HepG2 (cell line): ENCODE data around the gene TJAP1. TPM values are rescaled to one million over a fixed set of nuclear protein-coding genes. Genes with fewer than 3 reads are reported as not detected.

Experiments used
- ARID4A ChIP-seq: sonication (generic); formaldehyde crosslinking; IDR thresholded peaks from 2 replicates; pipeline ENCODE4 v1.5.0; 2020; ENCODE audit warnings: mild to moderate bottlenecking, missing genetic modification reagents, borderline replicate concordance
- CHD4 ChIP-seq: fragments of 200-600 bp; sonication (generic); IDR thresholded peaks from 2 replicates; pipeline ENCODE4 v1.7.0; 2017; ENCODE audit warnings: mild to moderate bottlenecking, low read length, borderline replicate concordance
- HNF1A ChIP-seq, 2 experiments: sonication (generic) in 1 of 2; formaldehyde crosslinking in 1 of 2; IDR thresholded peaks; 2 replicates each; pipeline versions ENCODE4 v1.4.0 to v1.6.1; 2016 to 2020; ENCODE audit warnings: borderline replicate concordance in 1 of 2, low read depth in 1 of 2, mild to moderate bottlenecking in 1 of 2, missing genetic modification reagents in 1 of 2
- HOXD1 ChIP-seq: sonication (generic); formaldehyde crosslinking; IDR thresholded peaks from 2 replicates; pipeline ENCODE4 v1.5.0; 2020; ENCODE audit warnings: missing genetic modification reagents
- KLF9 ChIP-seq: IDR thresholded peaks from 2 replicates; pipeline ENCODE4 v1.6.1; 2016; ENCODE audit warnings: low read depth
- KMT2A ChIP-seq: sonication (generic); formaldehyde crosslinking; IDR thresholded peaks from 2 replicates; pipeline ENCODE4 v1.4.0; 2020; ENCODE audit warnings: missing genetic modification reagents
- RFX5 ChIP-seq: IDR thresholded peaks from 2 replicates; pipeline ENCODE4 v1.6.1; 2011; ENCODE audit warnings: low read depth, low read length, improper control_type of control experiment
- SALL2 ChIP-seq: sonication (generic); formaldehyde crosslinking; IDR thresholded peaks from 2 replicates; pipeline ENCODE4 v1.8.1; 2023; ENCODE audit warnings: mild to moderate bottlenecking, missing genetic modification reagents, inconsistent platforms
- SAP130 ChIP-seq: IDR thresholded peaks from 2 replicates; pipeline ENCODE4 v1.6.1; 2016; ENCODE audit warnings: low read depth
- TARDBP ChIP-seq: sonication (generic); formaldehyde crosslinking; IDR thresholded peaks from 2 replicates; pipeline ENCODE4 v1.8.0; 2022; ENCODE audit warnings: mild to moderate bottlenecking, missing genetic modification reagents
- TEAD3 ChIP-seq: optimal IDR thresholded peaks from 2 replicates; pipeline ENCODE3; 2016; ENCODE audit warnings: borderline replicate concordance
- ZFP1 ChIP-seq: IDR thresholded peaks from 2 replicates; pipeline ENCODE4 v1.6.1; 2016
- ZFP36L1 ChIP-seq: sonication (generic); formaldehyde crosslinking; IDR thresholded peaks from 2 replicates; pipeline ENCODE4 v1.8.0; 2022; ENCODE audit warnings: mild to moderate bottlenecking, missing genetic modification reagents, moderate library complexity
- ZNF232 ChIP-seq: sonication (generic); formaldehyde crosslinking; IDR thresholded peaks from 2 replicates; pipeline ENCODE4 v1.4.0; 2020; ENCODE audit warnings: missing genetic modification reagents, borderline replicate concordance
- ZNF543 ChIP-seq: sonication (generic); formaldehyde crosslinking; IDR thresholded peaks from 2 replicates; pipeline ENCODE4 v1.4.0; 2020; ENCODE audit warnings: mild to moderate bottlenecking, missing genetic modification reagents
- ZNF800 ChIP-seq: sonication (generic); formaldehyde crosslinking; IDR thresholded peaks from 2 replicates; pipeline ENCODE4 v1.4.0; 2020; ENCODE audit warnings: missing genetic modification reagents
- ZSCAN31 ChIP-seq: sonication (generic); formaldehyde crosslinking; IDR thresholded peaks from 2 replicates; pipeline ENCODE4 v1.5.0; 2020; ENCODE audit warnings: low read depth, mild to moderate bottlenecking, missing genetic modification reagents
- polyA plus RNA-seq, 8 experiments: library from polyadenylated mRNA; depleted of rRNA in 3 of 8; stranded (reverse) in 7 of 8; unstranded in 1 of 8; fragments of >200 nt; fragmentation: Illumina TruSeq in 4 of 8; extraction: Trizol in 4 of 8; gene quantifications; 2 replicates each; pipeline versions ENCODE4 v1.2.1 to v1.2.3, GENCODE V29; 2011 to 2016; ENCODE audit warnings: low read depth in 4 of 8, missing spikeins in 1 of 8, mixed read lengths in 1 of 8; ENCODE audit not compliant: insufficient read depth in 1 of 8
- total RNA-seq, 5 experiments: library from RNA; depleted of rRNA; stranded (reverse); fragments of >200 nt; fragmentation: Illumina TruSeq; extraction: Trizol; gene quantifications; 2 replicates each; pipeline ENCODE4 v1.2.3, GENCODE V29; 2016; ENCODE audit warnings: low read depth in 1 of 5

The TJAP1 gene
- total and polyA plus RNA-seq, 2 of the 13 experiments (the other 11 are each of a cell fraction or from before 2014, with no cell fraction given): 15.7 to 41.6 TPM

GRCh38 chr6:43506667-43507471 lies 29.5 kb downstream of the TJAP1 start (continued):
- TF ChIP-seq KLF9 (CRISPR knock-in tag) (no peak), ZFP36L1 (CRISPR knock-in tag) (no peak), HOXD1 (CRISPR knock-in tag) (no peak), ZNF800 (CRISPR knock-in tag) (no peak; the same call in 1 of the 2 replicates), HNF1A (IDR thresholded peaks at IDR 0.05; ENCODE audit: low read depth) (no peak), HNF1A (CRISPR knock-in tag; IDR thresholded peaks at IDR 0.05; ENCODE audit: borderline replicate concordance) (no peak), TARDBP (CRISPR knock-in tag) (no peak), ZNF232 (no peak; the same call in 1 of the 2 replicates), CHD4 (no peak), KMT2A (CRISPR knock-in tag) (0 out of 2 replicates have a peak, but pooled peaks have one; percentile 54), SAP130 (peak; percentile 61; the same call in 1 of the 2 replicates), SALL2 (CRISPR knock-in tag) (no peak), ZSCAN31 (CRISPR knock-in tag) (no peak), RFX5 (no peak), TEAD3 (peak; percentile 18), ZFP1 (0 out of 2 replicates have a peak, but pooled peaks have one; percentile 19), ZNF543 (CRISPR knock-in tag) (no peak), ARID4A (CRISPR knock-in tag) (peak; percentile 63; the same call in 1 of the 2 replicates)
